ENCODE results near the gene LLGL2.

LLGL2 gene

GRCh38 chr17:75493476-75494129 is 31.9 kb upstream of the LLGL2 start:
- no peak for TF ChIP-seq CTCF (IDR thresholded peaks at IDR 0.05; ENCODE audit: insufficient read depth, low read length)
- no peak for TF ChIP-seq POLR2AphosphoS5 (IDR thresholded peaks at IDR 0.05; ENCODE audit: low read depth)
- TF ChIP-seq REST (IDR thresholded peaks at IDR 0.05; ENCODE audit: insufficient replicate concordance, low read depth) = no peak
- no peak for TF ChIP-seq SPI1 (IDR thresholded peaks at IDR 0.05; ENCODE audit: borderline replicate concordance, low read depth)
- no peak for DNase-seq (ENCODE audit: low read depth in 1 of 2, low spot score in 1 of 2)
- no peak overlapping the region for H3K27ac ChIP-seq (replicated peaks)
- no peak overlapping the region for H3K4me3 ChIP-seq (replicated peaks; ENCODE audit: insufficient read depth, low read length)
- H3K27me3 ChIP-seq (ENCODE audit: insufficient read depth, poor library complexity, severe bottlenecking) = no peaks in the 10 kb centered on the region

- Histone ChIP-seq H3K4me3 (replicated peaks; ENCODE audit: insufficient read depth, low read length) (no peak overlapping the region), H3K27me3 (ENCODE audit: insufficient read depth, poor library complexity, severe bottlenecking) (no peaks in the 10 kb centered on the region), H3K27ac (replicated peaks) (no peak overlapping the region)
- DNase-seq (ENCODE audit: low read depth in 1 of 2, low spot score in 1 of 2) = no peak
- TF ChIP-seq POLR2AphosphoS5 (IDR thresholded peaks at IDR 0.05; ENCODE audit: low read depth) (no peak), SPI1 (IDR thresholded peaks at IDR 0.05; ENCODE audit: borderline replicate concordance, low read depth) (no peak), CTCF (IDR thresholded peaks at IDR 0.05; ENCODE audit: insufficient read depth, low read length) (no peak), REST (IDR thresholded peaks at IDR 0.05; ENCODE audit: insufficient replicate concordance, low read depth) (no peak), GABPA (IDR thresholded peaks at IDR 0.05; ENCODE audit: low read depth) (no peak)
Observed at GRCh38 chr17:75494326-75494877, 31.1 kb upstream of the LLGL2 start.

- no peak for DNase-seq (ENCODE audit: low read depth in 1 of 2, low spot score in 1 of 2)
- H3K27me3 ChIP-seq (ENCODE audit: insufficient read depth, poor library complexity, severe bottlenecking) = no peaks in the 10 kb centered on the region
- no peak overlapping the region for H3K4me3 ChIP-seq (replicated peaks; ENCODE audit: insufficient read depth, low read length)
- no peak overlapping the region for H3K27ac ChIP-seq (replicated peaks)
- TF ChIP-seq REST (IDR thresholded peaks at IDR 0.05; ENCODE audit: insufficient replicate concordance, low read depth) (no peak), POLR2AphosphoS5 (IDR thresholded peaks at IDR 0.05; ENCODE audit: low read depth) (no peak), CTCF (IDR thresholded peaks at IDR 0.05; ENCODE audit: insufficient read depth, low read length) (no peak), GABPA (IDR thresholded peaks at IDR 0.05; ENCODE audit: low read depth) (no peak)
Observed at GRCh38 chr17:75496005-75496404, 29.5 kb upstream of the LLGL2 start.
